ENCODE results near the gene MAP3K14. TPM values are rescaled to one million over a fixed set of nuclear protein-coding genes. Genes with fewer than 3 reads are reported as not detected.
A peak's percentile ranks its signal among the peaks of the same experiment; 100 is the strongest.

MAP3K14 gene
- total RNA-seq, 1 experiment from 2014 or later, result 7.8 TPM

DNA sequence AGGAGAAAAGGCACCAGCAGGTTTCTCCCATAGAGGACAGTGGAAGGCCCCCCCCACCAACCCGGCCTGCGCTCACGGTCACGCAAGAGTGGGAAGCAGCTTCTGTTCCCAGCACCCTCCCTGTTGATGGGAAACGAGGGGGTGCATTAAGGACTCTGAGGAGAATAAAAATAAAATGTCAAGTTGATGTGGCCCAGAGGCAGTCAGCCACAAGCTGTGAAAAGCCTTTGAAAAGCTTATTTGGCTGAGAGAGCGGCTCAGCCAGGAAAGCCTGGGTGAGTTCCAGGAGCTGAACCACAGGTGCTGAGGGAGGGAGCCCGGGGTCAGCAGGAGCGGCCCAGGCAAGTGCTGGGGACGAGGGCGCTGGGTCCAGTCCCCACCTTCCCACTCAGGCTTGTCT, 28.0 kb downstream of the MAP3K14 start:
- peak overlapping the region in 2 of 3 experiments; percentile 76 to 81; a peak in 3 of 7 replicates for H3K27ac Mint-ChIP-seq
- no peaks in the 10 kb centered on the region for H3K9me3 ChIP-seq (ENCODE audit: control insufficient read depth, low read depth, low read length)
- H3K4ac ChIP-seq (ENCODE audit: low read depth, low read length), result no peak overlapping the region
- no peaks in the 10 kb centered on the region for H3K27me3 ChIP-seq (ENCODE audit: insufficient read depth, low read length)
- TF ChIP-seq, protein P1, sequence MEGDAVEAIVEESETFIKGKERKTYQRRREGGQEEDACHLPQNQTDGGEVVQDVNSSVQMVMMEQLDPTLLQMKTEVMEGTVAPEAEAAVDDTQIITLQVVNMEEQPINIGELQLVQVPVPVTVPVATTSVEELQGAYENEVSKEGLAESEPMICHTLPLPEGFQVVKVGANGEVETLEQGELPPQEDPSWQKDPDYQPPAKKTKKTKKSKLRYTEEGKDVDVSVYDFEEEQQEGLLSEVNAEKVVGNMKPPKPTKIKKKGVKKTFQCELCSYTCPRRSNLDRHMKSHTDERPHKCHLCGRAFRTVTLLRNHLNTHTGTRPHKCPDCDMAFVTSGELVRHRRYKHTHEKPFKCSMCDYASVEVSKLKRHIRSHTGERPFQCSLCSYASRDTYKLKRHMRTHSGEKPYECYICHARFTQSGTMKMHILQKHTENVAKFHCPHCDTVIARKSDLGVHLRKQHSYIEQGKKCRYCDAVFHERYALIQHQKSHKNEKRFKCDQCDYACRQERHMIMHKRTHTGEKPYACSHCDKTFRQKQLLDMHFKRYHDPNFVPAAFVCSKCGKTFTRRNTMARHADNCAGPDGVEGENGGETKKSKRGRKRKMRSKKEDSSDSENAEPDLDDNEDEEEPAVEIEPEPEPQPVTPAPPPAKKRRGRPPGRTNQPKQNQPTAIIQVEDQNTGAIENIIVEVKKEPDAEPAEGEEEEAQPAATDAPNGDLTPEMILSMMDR (conservative IDR thresholded peaks at IDR 0.05), result no peak
- H3K4me1 ChIP-seq (ENCODE audit: insufficient read depth, low read length), result no peaks in the 10 kb centered on the region; the same call in 1 of the 2 replicates
- H3K36me3 Mint-ChIP-seq (ENCODE audit: insufficient read depth in 1 of 3, low read depth in 3 of 3), result peaks cover 12 to 45% (median 44%) of the 10 kb centered on the region in 3 experiments; a peak in 6 of 7 replicates
- H3K27ac ChIP-seq (ENCODE audit: insufficient read length, low read depth, low read length), result no peak overlapping the region
- H2BK12ac ChIP-seq (ENCODE audit: insufficient read length, low read depth, low read length), result no peak overlapping the region
- no peak overlapping the region for H3K14ac ChIP-seq (ENCODE audit: insufficient read depth, low read length)
- peaks cover 9 to 10% of the 10 kb centered on the region in 2 experiments for H3K4me1 Mint-ChIP-seq
- H3K4me2 ChIP-seq (ENCODE audit: insufficient read depth, insufficient read length, low read length), result no peak overlapping the region
- WGBS (ENCODE audit: extremely low coverage, insufficient read length, low lambda C conversion rate), result no CpG with 5 or more reads among the region's 10 CpGs
- no peak overlapping the region for H2AFZ ChIP-seq (ENCODE audit: low read length)
- H3K23ac ChIP-seq (ENCODE audit: insufficient read length, low read depth, low read length), result no peak overlapping the region
- H2BK5ac ChIP-seq (ENCODE audit: insufficient read length, low read length), result no peak overlapping the region
- H2AK5ac ChIP-seq (ENCODE audit: insufficient read length, low read length), result no peak overlapping the region
- H3K9me3 Mint-ChIP-seq, result no peaks in the 10 kb centered on the region
- no peak overlapping the region for H4K5ac ChIP-seq (ENCODE audit: insufficient read length, low read depth, low read length)
- H3K4me3 Mint-ChIP-seq, result no peak overlapping the region
- H3K23me2 ChIP-seq (ENCODE audit: insufficient read length, low read depth, low read length, poor library complexity, severe bottlenecking), result no peaks in the 10 kb centered on the region
- DNase-seq, result no peak
- H3K79me2 ChIP-seq (ENCODE audit: insufficient read depth, low read length), result no peaks in the 10 kb centered on the region; the same call in 1 of the 2 replicates
- H4K91ac ChIP-seq (ENCODE audit: insufficient read length, low read depth, low read length), result no peak overlapping the region
- no peak overlapping the region for H2BK15ac ChIP-seq (ENCODE audit: low read depth, low read length)
- no peak overlapping the region for H3K9ac ChIP-seq (ENCODE audit: extremely low read depth, insufficient read length, low read length)
- H3K56ac ChIP-seq (ENCODE audit: insufficient read length, low read depth, low read length), result no peak overlapping the region
- H2BK120ac ChIP-seq (ENCODE audit: low read depth, low read length, poor library complexity, severe bottlenecking), result no peak overlapping the region
- no peak overlapping the region for H2BK20ac ChIP-seq (ENCODE audit: low read depth, low read length, poor library complexity, severe bottlenecking)
- H3T11ph ChIP-seq (ENCODE audit: low read length), result no peak overlapping the region
- H3K79me1 ChIP-seq (ENCODE audit: insufficient read depth, low read depth, low read length, poor library complexity, severe bottlenecking), result no peaks in the 10 kb centered on the region
- no peak overlapping the region for H4K8ac ChIP-seq (replicated peaks; ENCODE audit: insufficient read length, low read depth, low read length)
- H4K20me1 ChIP-seq (ENCODE audit: control insufficient read depth, insufficient read depth, insufficient read length), result no peaks in the 10 kb centered on the region
- H3K27me3 Mint-ChIP-seq (ENCODE audit: low read depth), result no peaks in the 10 kb centered on the region
- no peak overlapping the region for H3K18ac ChIP-seq (ENCODE audit: insufficient read length, low read depth, low read length)
